GM19239 (cell line): Measurements from ENCODE around the gene SREBF1.

Experiments
- DNase-seq: peaks from one replicate; pipeline ENCODE4 v3.0.0; 2011; ENCODE audit warnings: low spot score; ENCODE audit not compliant: insufficient read length
- FAIRE-seq: peaks from 2 replicates; lab custom pipeline; 2011; peaks lifted over from hg19 to GRCh38; lab: Jason Lieb, UNC

SREBF1 gene

GRCh38 chr17:17826942-17827785, 9.6 kb downstream of the SREBF1 start:
- FAIRE-seq = no peak
- DNase-seq = no peak

DNA sequence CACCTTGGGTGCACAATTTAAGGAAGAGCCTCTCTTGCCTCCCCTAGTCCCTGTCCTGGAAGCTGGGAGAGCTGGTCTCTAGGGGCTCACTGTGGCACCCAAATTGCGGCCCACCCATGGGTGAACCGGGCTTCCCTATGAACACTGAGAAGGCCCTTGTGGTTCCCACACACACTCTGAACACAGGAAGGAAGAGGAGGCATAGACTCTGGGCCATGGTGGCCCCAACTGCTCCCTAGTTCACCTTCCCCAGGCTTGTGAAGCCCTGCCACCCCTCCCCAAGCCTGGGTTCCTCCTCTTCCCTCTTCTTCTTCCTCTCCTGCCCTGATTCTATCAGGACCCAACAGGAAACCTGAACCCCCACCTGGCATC, 10.5 kb downstream of the SREBF1 start:
- no peak for DNase-seq
- no peak for FAIRE-seq

DNA sequence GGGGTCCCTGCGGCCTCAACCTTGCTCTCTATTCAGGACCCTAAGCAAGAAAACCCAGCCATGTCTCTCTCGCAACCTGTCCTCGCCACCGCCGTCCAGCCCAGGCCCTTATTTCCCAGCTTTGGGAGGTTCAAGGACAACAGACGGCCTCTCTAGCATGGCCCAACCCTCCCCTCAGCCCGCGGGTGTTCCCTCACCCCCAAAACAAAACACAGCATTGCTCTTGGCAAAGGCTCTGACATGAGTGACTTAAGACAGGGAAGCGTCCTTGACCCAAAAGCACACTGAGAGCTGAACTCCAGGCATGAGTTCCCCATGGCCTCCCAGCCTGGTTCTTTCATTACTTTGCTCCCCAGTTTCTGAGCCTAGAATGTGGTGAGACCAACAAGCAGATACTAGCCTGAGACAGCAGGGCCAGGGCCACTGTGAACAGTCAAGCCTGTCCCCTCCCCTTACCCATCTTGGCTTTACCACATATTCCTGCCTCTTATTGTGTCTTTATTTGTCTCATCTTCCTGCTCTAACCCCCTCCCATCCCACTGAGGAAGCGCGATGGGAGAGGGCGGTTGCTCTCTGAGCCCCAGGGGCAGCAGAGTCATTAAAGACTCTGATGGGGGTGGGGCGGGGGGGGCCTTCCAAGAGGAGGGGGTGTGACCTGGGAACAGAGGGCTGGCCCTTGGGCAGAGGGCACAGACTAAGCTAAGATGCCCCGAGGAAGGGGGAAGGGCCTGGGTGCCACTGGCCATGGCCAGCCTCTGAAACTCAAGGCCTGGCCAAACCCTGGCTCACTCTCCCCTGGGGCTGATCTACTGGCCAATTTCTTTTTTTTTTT, 11.8 kb downstream of the SREBF1 start:
- no peak for FAIRE-seq
- no peak for DNase-seq

- DNase-seq (no peak), FAIRE-seq (no peak)
Measured at GRCh38 chr17:17824119-17824782, 12.5 kb downstream of the SREBF1 start.

GRCh38 chr17:17823433-17824118, 13.2 kb downstream of the SREBF1 start:
- FAIRE-seq (peak; percentile 89), DNase-seq (peak; percentile 98)

DNA sequence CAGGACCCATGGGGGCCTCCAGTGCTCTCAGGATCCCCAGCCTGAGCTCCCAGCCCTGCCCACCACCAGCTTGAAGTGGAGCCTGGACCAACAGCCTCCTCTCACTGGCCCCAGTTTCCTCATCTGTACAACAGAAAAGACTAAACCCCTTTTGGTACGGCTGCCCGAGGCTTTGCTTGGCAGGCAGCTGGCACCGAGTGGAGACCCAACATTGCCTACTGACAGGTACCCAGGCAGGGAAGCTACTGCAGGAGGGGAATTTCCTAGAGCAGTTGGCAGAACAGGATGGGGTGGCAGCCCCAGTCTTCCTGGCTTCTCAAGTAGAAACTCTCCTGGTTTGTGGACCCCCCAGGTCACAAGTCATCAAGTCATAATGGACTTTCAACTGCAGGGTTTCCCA, 14.2 kb downstream of the SREBF1 start:
- no peak for FAIRE-seq
- DNase-seq = no peak

DNA sequence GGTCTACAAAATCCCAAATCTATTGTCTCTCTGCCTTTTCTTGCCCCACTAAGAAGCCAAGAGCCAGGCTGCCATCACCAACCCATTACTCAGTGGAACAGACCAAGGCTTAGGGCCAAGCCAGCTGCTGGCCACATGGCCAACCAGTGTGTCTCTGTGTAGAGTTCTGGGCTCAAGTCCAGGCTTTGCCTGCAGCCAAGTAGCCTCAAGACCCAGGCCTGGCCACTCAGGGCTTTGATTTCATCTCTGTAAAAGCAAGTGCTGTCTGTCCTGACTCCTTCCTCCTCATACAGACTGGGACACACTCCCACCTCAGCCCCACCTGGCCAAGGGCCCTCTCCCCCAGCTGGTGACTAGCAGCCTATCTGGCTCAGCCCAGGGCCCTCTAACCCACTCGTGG, 14.6 kb downstream of the SREBF1 start:
- no peak for FAIRE-seq
- no peak for DNase-seq

DNA sequence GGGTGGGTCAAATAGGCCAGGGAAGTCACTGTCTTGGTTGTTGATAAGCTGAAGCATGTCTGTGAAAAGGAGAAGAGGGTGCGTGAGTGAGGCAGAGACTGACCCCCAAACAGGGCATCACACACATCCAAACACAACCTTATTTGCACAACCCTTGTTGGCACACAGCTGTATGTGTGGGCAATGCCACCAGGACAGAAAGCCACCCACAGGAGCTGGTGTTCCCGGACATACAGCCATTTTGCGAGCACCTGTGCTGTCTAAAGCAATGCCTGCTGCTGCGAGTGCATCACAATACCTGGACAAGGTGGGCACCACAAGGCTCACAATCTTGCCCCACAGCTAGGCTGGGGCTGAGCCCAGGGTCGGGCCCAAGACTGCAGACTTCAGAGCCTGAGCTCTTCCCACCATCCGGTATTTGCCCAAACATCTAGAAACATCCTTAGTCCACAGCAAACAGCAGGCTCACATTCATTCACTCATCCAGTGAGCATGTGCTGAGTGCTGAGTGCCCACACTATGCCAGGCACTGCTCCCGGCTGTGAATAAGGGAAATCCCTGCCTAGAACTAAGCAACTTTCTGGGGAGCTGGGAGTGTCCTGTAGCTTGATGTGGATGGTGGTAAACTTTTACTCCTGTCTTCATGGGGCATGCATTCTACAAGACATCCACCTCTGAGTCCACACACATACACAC, 16.2 kb downstream of the SREBF1 start:
- no peak for FAIRE-seq
- no peak for DNase-seq

DNA sequence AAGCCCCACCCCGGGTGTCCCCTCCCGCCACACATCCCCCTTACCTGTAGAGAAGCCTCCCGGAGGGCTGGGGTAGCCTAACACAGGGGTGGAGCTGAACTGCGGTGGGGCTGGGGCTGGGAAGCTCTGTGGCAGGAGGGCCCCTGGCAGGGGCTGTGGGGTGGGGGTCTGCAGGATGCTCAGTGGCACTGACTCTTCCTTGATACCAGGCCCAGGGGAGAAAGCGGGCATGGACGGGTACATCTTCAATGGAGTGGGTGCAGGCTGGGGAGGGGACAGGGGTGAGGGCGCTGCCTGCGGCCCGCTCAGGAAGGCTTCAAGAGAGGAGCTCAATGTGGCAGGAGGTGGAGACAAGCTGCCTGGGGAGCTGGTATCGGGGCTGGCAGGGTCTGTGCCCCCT, 16.7 kb downstream of the SREBF1 start:
- DNase-seq (no peak), FAIRE-seq (no peak)

- peak; percentile 90 for DNase-seq
- peak; percentile 82 for FAIRE-seq
Measured at GRCh38 chr17:17819561-17819995, 17.2 kb downstream of the SREBF1 start.

DNA sequence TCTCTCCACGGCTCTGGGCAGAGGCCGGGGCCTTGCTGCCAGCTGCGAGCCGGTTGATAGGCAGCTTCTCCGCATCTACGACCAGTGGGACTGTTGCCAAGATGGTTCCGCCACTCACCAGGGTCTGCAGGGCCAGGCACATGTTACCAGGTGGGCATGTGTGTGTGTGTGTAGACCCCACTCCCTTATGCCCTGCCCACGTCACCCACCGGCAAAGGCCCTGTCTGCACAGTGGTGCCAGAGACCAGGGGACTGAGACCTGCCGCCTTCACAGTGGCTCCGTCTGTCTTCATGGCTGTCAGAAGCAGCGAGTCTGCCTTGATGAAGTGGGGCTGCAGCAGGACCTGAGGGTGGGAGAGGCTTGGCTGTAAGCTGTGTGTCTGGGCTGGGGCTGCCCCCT, 17.7 kb downstream of the SREBF1 start:
- FAIRE-seq = no peak

GRCh38 chr17:17818088-17818526, 18.7 kb downstream of the SREBF1 start:
- FAIRE-seq = peak; percentile 18
- peak; percentile 59 for DNase-seq

More for the DNA sequence above, 17.7 kb downstream of the SREBF1 start:
- DNase-seq = no peak

GRCh38 chr17:17817552-17817947, 19.2 kb downstream of the SREBF1 start:
- FAIRE-seq (no peak), DNase-seq (no peak)

GRCh38 chr17:17816831-17817551, 19.8 kb downstream of the SREBF1 start:
- no peak for DNase-seq
- no peak for FAIRE-seq

- DNase-seq (no peak), FAIRE-seq (no peak)
Measured at GRCh38 chr17:17816240-17816814, 20.5 kb downstream of the SREBF1 start.

DNA sequence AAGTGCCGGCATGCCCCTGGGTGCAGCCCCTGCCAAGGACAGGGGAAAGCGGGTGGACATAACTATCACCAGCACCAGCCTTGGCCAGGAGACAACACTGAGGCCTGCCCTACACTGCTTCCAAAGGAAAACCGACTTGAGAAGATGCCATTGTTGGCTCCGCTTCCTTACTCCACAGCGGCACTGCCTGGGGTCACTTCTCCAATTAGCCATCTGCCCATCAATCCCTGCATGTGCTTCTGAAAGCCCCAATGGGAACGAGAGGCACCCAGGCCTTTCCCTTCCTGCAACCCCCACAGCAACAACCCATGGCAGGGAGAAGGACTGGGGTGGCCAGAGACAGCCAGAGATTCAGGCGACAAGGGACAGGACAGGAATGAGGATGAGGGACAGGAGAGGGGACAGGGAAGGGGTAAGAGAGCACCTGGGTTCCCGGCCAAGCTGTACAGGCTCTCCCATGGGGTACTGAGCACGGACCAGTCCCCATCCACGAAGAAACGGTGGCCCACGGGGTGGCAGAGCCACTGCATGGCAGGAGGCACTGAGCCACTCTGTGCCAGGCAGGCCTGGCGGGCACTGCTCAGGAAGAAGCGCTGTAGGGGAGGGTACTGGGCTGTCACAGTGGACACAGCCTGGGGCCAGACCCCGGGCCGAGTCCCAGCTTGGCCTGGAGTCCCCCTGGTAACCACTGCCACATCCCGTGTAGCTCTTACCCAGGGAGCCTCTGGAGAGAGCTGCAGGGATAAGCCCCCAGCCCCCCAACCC, 21.2 kb downstream of the SREBF1 start:
- DNase-seq (no peak), FAIRE-seq (no peak)

- FAIRE-seq = no peak
- no peak for DNase-seq
Measured at GRCh38 chr17:17815062-17815406, 21.8 kb downstream of the SREBF1 start.
